ENCODE data around the gene CHMP4A. TPM values are rescaled to one million over a fixed set of nuclear protein-coding genes. Genes with fewer than 3 reads are reported as not detected.
A peak's percentile ranks its signal among the peaks of the same experiment; 100 is the strongest.

CHMP4A gene
- total and polyA plus RNA-seq, 2 of the 13 experiments (the other 11 are each of a cell fraction or from before 2014, with no cell fraction given), result 83.6 to 113 TPM

DNA sequence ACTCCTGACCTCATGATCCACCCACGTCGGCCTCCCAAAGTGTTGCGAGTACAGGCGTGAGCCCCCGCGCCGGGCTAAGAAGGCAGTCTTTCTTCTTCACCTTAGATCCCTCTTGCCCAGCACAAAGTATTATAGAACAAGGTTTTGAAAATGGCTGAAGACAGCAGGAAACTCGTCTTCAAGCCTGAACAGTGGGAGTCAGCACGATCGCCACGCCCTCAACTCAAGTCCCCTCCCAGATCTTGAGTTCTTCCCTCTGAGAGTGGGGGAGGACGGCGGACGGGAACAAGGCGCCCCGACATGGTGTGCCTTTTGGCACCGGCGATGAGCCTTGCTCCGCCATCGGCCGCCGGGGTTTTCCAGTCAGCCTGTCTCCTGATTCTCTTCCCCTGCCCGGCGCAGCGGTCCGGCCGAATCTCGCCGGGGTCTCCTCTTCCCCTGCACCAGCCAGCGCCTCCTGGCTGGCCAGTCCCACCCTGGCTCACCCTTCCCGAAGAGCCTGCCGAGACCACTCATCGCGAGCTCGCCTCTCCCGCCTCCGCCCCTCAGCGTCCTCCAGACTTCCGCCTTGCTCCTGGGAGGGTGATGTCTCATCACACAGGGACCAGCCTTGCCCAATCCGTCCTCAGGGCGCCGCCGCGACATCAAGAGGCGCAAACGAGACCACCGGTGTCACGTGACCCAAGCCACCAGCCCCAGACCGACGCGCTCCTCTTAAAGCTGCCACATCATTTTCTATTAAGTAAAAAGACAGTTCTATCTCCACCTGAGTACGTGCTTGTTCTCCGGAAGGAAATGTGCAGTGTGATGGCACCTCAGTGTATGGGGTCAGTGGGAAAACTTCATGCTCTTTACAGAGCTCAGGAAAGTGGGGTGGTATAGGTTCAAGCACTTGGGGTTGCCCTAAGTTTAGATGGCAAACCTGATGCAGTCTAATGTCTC lies at the start of gene CHMP4A (continued):
- TF ChIP-seq, protein P1, sequence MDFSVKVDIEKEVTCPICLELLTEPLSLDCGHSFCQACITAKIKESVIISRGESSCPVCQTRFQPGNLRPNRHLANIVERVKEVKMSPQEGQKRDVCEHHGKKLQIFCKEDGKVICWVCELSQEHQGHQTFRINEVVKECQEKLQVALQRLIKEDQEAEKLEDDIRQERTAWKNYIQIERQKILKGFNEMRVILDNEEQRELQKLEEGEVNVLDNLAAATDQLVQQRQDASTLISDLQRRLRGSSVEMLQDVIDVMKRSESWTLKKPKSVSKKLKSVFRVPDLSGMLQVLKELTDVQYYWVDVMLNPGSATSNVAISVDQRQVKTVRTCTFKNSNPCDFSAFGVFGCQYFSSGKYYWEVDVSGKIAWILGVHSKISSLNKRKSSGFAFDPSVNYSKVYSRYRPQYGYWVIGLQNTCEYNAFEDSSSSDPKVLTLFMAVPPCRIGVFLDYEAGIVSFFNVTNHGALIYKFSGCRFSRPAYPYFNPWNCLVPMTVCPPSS (IDR thresholded peaks at IDR 0.05), result peak; percentile 100; the same call in 1 of the 2 replicates
- TF ChIP-seq MIER3 (CRISPR knock-in tag; IDR thresholded peaks at IDR 0.05; ENCODE audit: borderline replicate concordance) (peak; percentile 99; the same call in 1 of the 2 replicates), RARA (CRISPR knock-in tag; IDR thresholded peaks at IDR 0.05) (peak; percentile 29; the same call in 1 of the 2 replicates), U2AF1 (optimal IDR thresholded peaks at IDR 0.05; ENCODE audit: low read depth, low read length) (peak; percentile 99), FOXA1 (IDR thresholded peaks at IDR 0.05) (no peak), FOXA1 (CRISPR knock-in tag; IDR thresholded peaks at IDR 0.05) (peak; percentile 52; the same call in 1 of the 2 replicates), TAF1 (CRISPR knock-in tag; IDR thresholded peaks at IDR 0.05) (peak; percentile 98), ZNF17 (CRISPR knock-in tag; IDR thresholded peaks at IDR 0.05) (no peak), ZFP82 (CRISPR knock-in tag; IDR thresholded peaks at IDR 0.05; ENCODE audit: borderline replicate concordance) (no peak), JARID2 (CRISPR knock-in tag; IDR thresholded peaks at IDR 0.05; ENCODE audit: insufficient replicate concordance) (peak; percentile 47), ZFP36L1 (CRISPR knock-in tag; IDR thresholded peaks at IDR 0.05) (peak; percentile 98; the same call in 1 of the 2 replicates), ZFAT (CRISPR knock-in tag; conservative IDR thresholded peaks at IDR 0.05) (no peak), ZNF207 (IDR thresholded peaks at IDR 0.05; ENCODE audit: borderline replicate concordance) (peak; percentile 100), ZMAT3 (CRISPR knock-in tag; conservative IDR thresholded peaks at IDR 0.05) (peak; percentile 95), HIVEP1 (CRISPR knock-in tag; IDR thresholded peaks at IDR 0.05) (peak; percentile 89)
- TF ChIP-seq, protein P2, sequence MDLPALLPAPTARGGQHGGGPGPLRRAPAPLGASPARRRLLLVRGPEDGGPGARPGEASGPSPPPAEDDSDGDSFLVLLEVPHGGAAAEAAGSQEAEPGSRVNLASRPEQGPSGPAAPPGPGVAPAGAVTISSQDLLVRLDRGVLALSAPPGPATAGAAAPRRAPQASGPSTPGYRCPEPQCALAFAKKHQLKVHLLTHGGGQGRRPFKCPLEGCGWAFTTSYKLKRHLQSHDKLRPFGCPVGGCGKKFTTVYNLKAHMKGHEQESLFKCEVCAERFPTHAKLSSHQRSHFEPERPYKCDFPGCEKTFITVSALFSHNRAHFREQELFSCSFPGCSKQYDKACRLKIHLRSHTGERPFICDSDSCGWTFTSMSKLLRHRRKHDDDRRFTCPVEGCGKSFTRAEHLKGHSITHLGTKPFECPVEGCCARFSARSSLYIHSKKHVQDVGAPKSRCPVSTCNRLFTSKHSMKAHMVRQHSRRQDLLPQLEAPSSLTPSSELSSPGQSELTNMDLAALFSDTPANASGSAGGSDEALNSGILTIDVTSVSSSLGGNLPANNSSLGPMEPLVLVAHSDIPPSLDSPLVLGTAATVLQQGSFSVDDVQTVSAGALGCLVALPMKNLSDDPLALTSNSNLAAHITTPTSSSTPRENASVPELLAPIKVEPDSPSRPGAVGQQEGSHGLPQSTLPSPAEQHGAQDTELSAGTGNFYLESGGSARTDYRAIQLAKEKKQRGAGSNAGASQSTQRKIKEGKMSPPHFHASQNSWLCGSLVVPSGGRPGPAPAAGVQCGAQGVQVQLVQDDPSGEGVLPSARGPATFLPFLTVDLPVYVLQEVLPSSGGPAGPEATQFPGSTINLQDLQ (CRISPR knock-in tag; IDR thresholded peaks at IDR 0.05), result no peak
- TF ChIP-seq, protein P3, sequence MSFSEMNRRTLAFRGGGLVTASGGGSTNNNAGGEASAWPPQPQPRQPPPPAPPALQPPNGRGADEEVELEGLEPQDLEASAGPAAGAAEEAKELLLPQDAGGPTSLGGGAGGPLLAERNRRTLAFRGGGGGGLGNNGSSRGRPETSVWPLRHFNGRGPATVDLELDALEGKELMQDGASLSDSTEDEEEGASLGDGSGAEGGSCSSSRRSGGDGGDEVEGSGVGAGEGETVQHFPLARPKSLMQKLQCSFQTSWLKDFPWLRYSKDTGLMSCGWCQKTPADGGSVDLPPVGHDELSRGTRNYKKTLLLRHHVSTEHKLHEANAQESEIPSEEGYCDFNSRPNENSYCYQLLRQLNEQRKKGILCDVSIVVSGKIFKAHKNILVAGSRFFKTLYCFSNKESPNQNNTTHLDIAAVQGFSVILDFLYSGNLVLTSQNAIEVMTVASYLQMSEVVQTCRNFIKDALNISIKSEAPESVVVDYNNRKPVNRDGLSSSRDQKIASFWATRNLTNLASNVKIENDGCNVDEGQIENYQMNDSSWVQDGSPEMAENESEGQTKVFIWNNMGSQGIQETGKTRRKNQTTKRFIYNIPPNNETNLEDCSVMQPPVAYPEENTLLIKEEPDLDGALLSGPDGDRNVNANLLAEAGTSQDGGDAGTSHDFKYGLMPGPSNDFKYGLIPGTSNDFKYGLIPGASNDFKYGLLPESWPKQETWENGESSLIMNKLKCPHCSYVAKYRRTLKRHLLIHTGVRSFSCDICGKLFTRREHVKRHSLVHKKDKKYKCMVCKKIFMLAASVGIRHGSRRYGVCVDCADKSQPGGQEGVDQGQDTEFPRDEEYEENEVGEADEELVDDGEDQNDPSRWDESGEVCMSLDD (CRISPR knock-in tag; IDR thresholded peaks at IDR 0.05; ENCODE audit: borderline replicate concordance), result peak; percentile 74; the same call in 1 of the 2 replicates

Measured in HepG2 (cell line).